ENCODE results near the gene NAT9. TPM values are rescaled to one million over a fixed set of nuclear protein-coding genes. Genes with fewer than 3 reads are reported as not detected.

The NAT9 gene
- total RNA-seq, 6 experiments from 2014 or later, result 10.0 to 23.0 (median 16.3) TPM

GRCh38 chr17:74796866-74797265 lies 20.7 kb upstream of the NAT9 start:
- intact Hi-C loops (cut with DNase I), result no loop called here
- no peaks in the 10 kb centered on the region for H3K27me3 ChIP-seq
- 93% methylated on average over 3 of the region's 6 CpGs for WGBS (ENCODE audit: insufficient coverage, low coverage, low lambda C conversion rate, missing lambda C conversion rate)
- peaks cover 0 to 32% (median 2%) of the 10 kb centered on the region in 4 donors for H3K36me3 ChIP-seq
- ATAC-seq, result no peak
- no peaks in the 10 kb centered on the region for H3K4me1 ChIP-seq
- DNase-seq, result no peak
- H3K27ac ChIP-seq, result no peak overlapping the region
- no peak overlapping the region for H3K4me3 ChIP-seq
- H3K9me3 ChIP-seq, result no peaks in the 10 kb centered on the region
- TF ChIP-seq POLR2A (IDR thresholded peaks at IDR 0.05) (no peak), CTCF (IDR thresholded peaks at IDR 0.05) (no peak)

DNA sequence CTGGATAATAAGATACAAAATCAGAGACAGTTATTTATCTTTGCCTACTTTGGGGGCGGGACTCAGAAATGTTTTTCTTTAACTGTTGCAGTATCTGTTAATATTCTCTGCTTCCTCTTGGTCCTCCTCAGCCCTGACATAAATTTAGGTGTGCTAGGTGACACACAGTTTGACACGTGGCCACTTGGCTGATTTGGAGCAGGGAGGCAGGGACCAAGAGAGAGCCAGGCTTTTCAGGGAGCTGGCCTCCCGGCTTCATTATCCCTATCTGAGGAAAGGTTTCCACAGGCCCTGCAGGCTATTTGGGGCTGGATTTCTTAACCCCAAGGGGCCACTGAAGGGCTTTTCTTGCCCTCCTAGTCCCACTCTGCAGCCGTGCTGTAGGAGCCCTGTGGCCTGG lies 20.1 kb upstream of the NAT9 start:
- ATAC-seq, result no peak

GRCh38 chr17:74795327-74796020 lies 19.3 kb upstream of the NAT9 start:
- DNase-seq (no peak), ATAC-seq (no peak)
- no peaks in the 10 kb centered on the region for H3K4me1 ChIP-seq
- intact Hi-C loops (cut with DNase I), result no loop called here
- no peak for TF ChIP-seq CTCF (IDR thresholded peaks at IDR 0.05)
- WGBS (ENCODE audit: insufficient coverage, low coverage, low lambda C conversion rate, missing lambda C conversion rate), result 75% methylated on average over 2 of the region's 18 CpGs
- H3K4me3 ChIP-seq, result no peak overlapping the region
- H3K36me3 ChIP-seq, result peaks cover 0 to 32% (median 2%) of the 10 kb centered on the region in 4 donors
- H3K27me3 ChIP-seq, result no peaks in the 10 kb centered on the region
- H3K27ac ChIP-seq, result no peak overlapping the region
- no peaks in the 10 kb centered on the region for H3K9me3 ChIP-seq

More for the DNA sequence above, 20.1 kb upstream of the NAT9 start:
- no peaks in the 10 kb centered on the region for H3K27me3 ChIP-seq
- H3K36me3 ChIP-seq, result peaks cover 0 to 32% (median 2%) of the 10 kb centered on the region in 4 donors
- H3K27ac ChIP-seq, result no peak overlapping the region
- no peak overlapping the region for H3K4me3 ChIP-seq
- WGBS (ENCODE audit: insufficient coverage, low coverage, low lambda C conversion rate, missing lambda C conversion rate), result 85% methylated on average over 3 of the region's 4 CpGs
- intact Hi-C loops (cut with DNase I), result no loop called here
- H3K9me3 ChIP-seq, result no peaks in the 10 kb centered on the region
- DNase-seq, result no peak
- H3K4me1 ChIP-seq, result no peaks in the 10 kb centered on the region
- TF ChIP-seq CTCF (IDR thresholded peaks at IDR 0.05) (no peak), POLR2A (IDR thresholded peaks at IDR 0.05) (no peak)

DNA sequence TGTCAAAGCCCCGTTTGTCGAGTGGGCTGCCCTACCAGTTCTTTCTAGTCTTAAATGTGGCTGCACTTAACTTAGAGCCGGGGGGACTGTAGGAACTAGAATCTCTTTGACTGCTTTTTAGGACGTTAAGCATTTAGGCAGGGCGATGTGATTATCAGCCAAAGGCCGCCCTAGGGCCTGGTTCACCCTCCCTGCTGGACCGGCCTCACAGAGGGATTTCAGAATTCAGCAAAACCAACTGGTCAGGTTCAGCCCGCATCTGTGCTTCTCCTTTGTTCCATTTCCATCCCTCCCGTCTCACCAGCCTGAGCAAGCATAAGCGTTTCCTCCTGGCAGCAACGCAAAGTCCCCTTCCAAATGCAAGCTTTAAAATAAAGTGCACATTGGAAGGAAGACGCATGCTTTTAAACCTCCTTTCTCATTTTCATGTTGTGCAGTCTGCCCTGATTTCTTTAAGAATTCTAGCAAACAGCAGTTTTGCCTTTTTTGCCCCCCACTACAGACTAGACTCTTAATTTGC lies 16.5 kb upstream of the NAT9 start:
- ATAC-seq, result no peak
- TF ChIP-seq CTCF (IDR thresholded peaks at IDR 0.05) (no peak), POLR2A (IDR thresholded peaks at IDR 0.05) (no peak)
- no peaks in the 10 kb centered on the region for H3K9me3 ChIP-seq
- no peak overlapping the region for H3K27ac ChIP-seq
- no peaks in the 10 kb centered on the region for H3K4me1 ChIP-seq
- H3K36me3 ChIP-seq, result peaks cover 0 to 31% (median 2%) of the 10 kb centered on the region in 4 donors
- 94% methylated on average over 7 of the region's 12 CpGs for WGBS (ENCODE audit: insufficient coverage, low coverage, low lambda C conversion rate, missing lambda C conversion rate)
- DNase-seq, result no peak
- no peaks in the 10 kb centered on the region for H3K27me3 ChIP-seq
- no peak overlapping the region for H3K4me3 ChIP-seq
- intact Hi-C loops (cut with DNase I), result no loop called here

Data from right lobe of liver (tissue), 6 donors.